HEK293 (cell line): ENCODE measurements around the gene PDIA4.
A peak's percentile ranks its signal among the peaks of the same experiment; 100 is the strongest.

ENCODE experiments used
- CTCF ChIA-PET: fragments of 350-600 bp; formaldehyde crosslinking; extraction: SDS; loops from one replicate; lab custom pipeline; 2021; ENCODE audit warnings: antibody characterized with exemption; lab: Yijun Ruan, JAX
- POLR2A ChIA-PET: fragments of 300-600 bp; formaldehyde crosslinking; extraction: SDS; loops from one replicate; lab custom pipeline; 2020; ENCODE audit warnings: antibody characterized with exemption, inconsistent platforms; lab: Yijun Ruan, JAX
- H3K27ac ChIP-seq: fragments of 200-500 bp; sonication (Bioruptor generic); 2 replicates; pipeline ENCODE4 v1.5.1; 2014; ENCODE audit warnings: low read depth, low read length, control low read depth, inconsistent platforms; ENCODE audit errors: extremely low read depth
- H3K36me3 ChIP-seq, 2 experiments: fragments of 200-500 bp in 1 of 2; sonication (Bioruptor generic) in 1 of 2; 1 replicate in 1 of 2; 2 replicates in 1 of 2; pipeline ENCODE4 v1.5.1; 2014 to 2017; ENCODE audit warnings: inconsistent platforms in 2 of 2, low read length in 2 of 2; ENCODE audit not compliant: control insufficient read depth in 2 of 2, insufficient read depth in 1 of 2
- H3K4me1 ChIP-seq: fragments of 200-500 bp; sonication (Bioruptor generic); 2 replicates; pipeline ENCODE4 v1.5.1; 2014; ENCODE audit warnings: mild to moderate bottlenecking, low read length, inconsistent platforms; ENCODE audit not compliant: control insufficient read depth, insufficient read depth
- H3K4me3 ChIP-seq: 2 replicates; pipeline ENCODE4 v1.5.1; 2011; ENCODE audit warnings: low read depth, mild to moderate bottlenecking, control low read depth, low read length, moderate library complexity
- H3K9me3 ChIP-seq: fragments of 200-500 bp; sonication (Bioruptor generic); 2 replicates; pipeline ENCODE4 v1.5.1; 2014; ENCODE audit warnings: low read depth, low read length, inconsistent platforms; ENCODE audit not compliant: control insufficient read depth, insufficient read depth
- IKZF3 ChIP-seq: fragments of 450-650 bp; IDR thresholded peaks from 2 replicates; pipeline ENCODE4 v1.5.0; 2018; ENCODE audit warnings: missing biosample characterization, mild to moderate bottlenecking, missing genetic modification characterization, moderate library complexity
- KLF7 ChIP-seq: fragments of 450-650 bp; formaldehyde crosslinking; IDR thresholded peaks from 2 replicates; pipeline ENCODE4 v1.5.1; 2016; ENCODE audit warnings: missing biosample characterization, missing genetic modification characterization, borderline replicate concordance
- WT1 ChIP-seq: fragments of 450-650 bp; formaldehyde crosslinking; IDR thresholded peaks from 2 replicates; pipeline ENCODE4 v1.5.1; 2016; ENCODE audit warnings: missing biosample characterization, missing genetic modification characterization
- ZBTB21 ChIP-seq: fragments of 450-650 bp; formaldehyde crosslinking; IDR thresholded peaks from 2 replicates; pipeline ENCODE4 v1.5.1; 2017; ENCODE audit warnings: missing biosample characterization, missing genetic modification characterization
- ZBTB44 ChIP-seq: fragments of 450-650 bp; IDR thresholded peaks from 2 replicates; pipeline ENCODE4 v1.5.1; 2018; ENCODE audit warnings: missing biosample characterization, mild to moderate bottlenecking, missing genetic modification characterization
- ZBTB49 ChIP-seq: fragments of 450-650 bp; formaldehyde crosslinking; IDR thresholded peaks from 2 replicates; pipeline ENCODE4 v1.5.1; 2016; ENCODE audit warnings: missing biosample characterization, missing genetic modification characterization, low read depth
- ZFP69B ChIP-seq: fragments of 450-650 bp; formaldehyde crosslinking; IDR thresholded peaks from 2 replicates; pipeline ENCODE4 v1.5.1; 2016; ENCODE audit warnings: missing biosample characterization, missing genetic modification characterization
- ZNF112 ChIP-seq: fragments of 450-650 bp; formaldehyde crosslinking; IDR thresholded peaks from 2 replicates; pipeline ENCODE4 v1.5.0; 2017; ENCODE audit warnings: missing biosample characterization, missing genetic modification characterization
- ZNF155 ChIP-seq: fragments of 450-650 bp; formaldehyde crosslinking; IDR thresholded peaks from 2 replicates; pipeline ENCODE4 v1.5.1; 2016; ENCODE audit warnings: missing biosample characterization, missing genetic modification characterization
- ZNF19 ChIP-seq: fragments of 450-650 bp; formaldehyde crosslinking; IDR thresholded peaks from 2 replicates; pipeline ENCODE4; 2016; ENCODE audit warnings: missing biosample characterization, missing genetic modification characterization, low read depth
- ZNF211 ChIP-seq: fragments of 450-650 bp; formaldehyde crosslinking; IDR thresholded peaks from 2 replicates; pipeline ENCODE4 v1.5.1; 2016; ENCODE audit warnings: low read depth, missing biosample characterization, missing genetic modification characterization
- ZNF311 ChIP-seq: fragments of 450-650 bp; formaldehyde crosslinking; IDR thresholded peaks from 2 replicates; pipeline ENCODE4 v1.5.1; 2017; ENCODE audit warnings: missing biosample characterization, missing genetic modification characterization, borderline replicate concordance
- ZNF335 ChIP-seq: fragments of 450-650 bp; formaldehyde crosslinking; conservative IDR thresholded peaks from 2 replicates; pipeline ENCODE4 v1.5.1; 2016; ENCODE audit warnings: missing biosample characterization, missing genetic modification characterization
- ZNF433 ChIP-seq: fragments of 450-650 bp; formaldehyde crosslinking; IDR thresholded peaks from 2 replicates; pipeline ENCODE4 v1.5.1; 2016; ENCODE audit warnings: missing biosample characterization, missing genetic modification characterization, low read depth
- ZNF561 ChIP-seq: fragments of 450-650 bp; IDR thresholded peaks from 2 replicates; pipeline ENCODE4 v1.5.1; 2018; ENCODE audit warnings: missing biosample characterization, missing genetic modification characterization, borderline replicate concordance
- ZNF701 ChIP-seq: fragments of 450-650 bp; formaldehyde crosslinking; IDR thresholded peaks from 2 replicates; pipeline ENCODE4 v1.5.1; 2016; ENCODE audit warnings: missing biosample characterization, missing genetic modification characterization
- ZNF768 ChIP-seq: fragments of 450-650 bp; formaldehyde crosslinking; IDR thresholded peaks from 2 replicates; pipeline ENCODE4 v1.5.1; 2018; ENCODE audit warnings: missing biosample characterization, mild to moderate bottlenecking, missing genetic modification characterization
- ZNF776 ChIP-seq: fragments of 450-650 bp; formaldehyde crosslinking; IDR thresholded peaks from 2 replicates; pipeline ENCODE4 v1.5.0; 2017; ENCODE audit warnings: missing biosample characterization, missing genetic modification characterization, borderline replicate concordance
- ZSCAN5A ChIP-seq: fragments of 450-650 bp; formaldehyde crosslinking; IDR thresholded peaks from 2 replicates; pipeline ENCODE4 v1.5.1; 2016; ENCODE audit warnings: missing biosample characterization, missing genetic modification characterization

PDIA4 gene

GRCh38 chr7:148967602-148968001 is 60.7 kb downstream of the PDIA4 start (continued):
- TF ChIP-seq ZSCAN5A (tag by site-specific recombination), result no peak
- no peak for TF ChIP-seq WT1 (tag by site-specific recombination)
- no peak for TF ChIP-seq ZNF311
- no peak for TF ChIP-seq ZNF433 (tag by site-specific recombination)

GRCh38 chr7:148967032-148967372 is 61.3 kb downstream of the PDIA4 start:
- Histone ChIP-seq H3K9me3 (no peaks in the 10 kb centered on the region), H3K4me1 (no peaks in the 10 kb centered on the region), H3K4me3 (no peak overlapping the region), H3K36me3 (no peaks in the 10 kb centered on the region), H3K27ac (no peak overlapping the region)
- POLR2A ChIA-PET, result no interaction called here
- CTCF ChIA-PET, result interaction anchor here (0.6 to 1.3 kb wide), 2 partner anchors 462 to 677 kb away, joined by 3 read pairs; no protein-coding TSS in a partner anchor
- TF ChIP-seq IKZF3 (tag by site-specific recombination) (no peak), ZNF112 (tag by site-specific recombination) (no peak), ZFP69B (no peak), ZNF19 (no peak), ZNF335 (peak; percentile 51), ZBTB49 (tag by site-specific recombination) (no peak), ZNF155 (tag by site-specific recombination) (no peak), ZBTB44 (tag by site-specific recombination) (no peak), ZNF776 (tag by site-specific recombination) (no peak), ZNF211 (tag by site-specific recombination) (no peak), ZBTB21 (tag by site-specific recombination) (no peak), ZNF561 (tag by site-specific recombination) (0 out of 2 replicates have a peak, but pooled peaks have one; percentile 9), ZNF701 (tag by site-specific recombination) (no peak), ZNF768 (0 out of 2 replicates have a peak, but pooled peaks have one; percentile 29), KLF7 (no peak)

- ChIA-PET POLR2A (no interaction called here), CTCF (interaction anchor here (0.6 to 0.9 kb wide), 4 partner anchors 78 to 696 kb away, joined by 3 to 5 read pairs (median 3); no protein-coding TSS in a partner anchor)
These were observed 63.6 kb downstream of the PDIA4 start for GRCh38 chr7:148964483-148965267.

More at GRCh38 chr7:148964483-148965267, 63.6 kb downstream of the PDIA4 start:
- TF ChIP-seq ZNF335, result peak; percentile 45; the same call in 1 of the 2 replicates
- no peak for TF ChIP-seq ZSCAN5A (tag by site-specific recombination)
- Histone ChIP-seq H3K27ac (no peak overlapping the region), H3K4me3 (no peak overlapping the region), H3K4me1 (no peaks in the 10 kb centered on the region), H3K9me3 (no peaks in the 10 kb centered on the region), H3K36me3 (no peaks in the 10 kb centered on the region)
